Right lung (tissue), 5 donors: ENCODE data around the gene CRIP3. TPM values are rescaled to one million over a fixed set of nuclear protein-coding genes. Genes with fewer than 3 reads are reported as not detected.
"Not testable (repeated sequence)": the region's sequence is repeated elsewhere in the genome, so short reads cannot be mapped to it uniquely, and the experiment has no call there.

ENCODE experiments used
- DNase-seq, 2 donors: peaks; one replicate each; pipeline ENCODE4 v3.0.0-alpha.2; 2013
- polyA plus RNA-seq, 5 donors: library from polyadenylated mRNA; unstranded; fragments of 120-200 nt; gene quantifications; one replicate each; pipeline versions ENCODE4 v1.2.1 to v1.2.3, GENCODE V29; 2013; ENCODE audit warnings: inconsistent platforms in 1 of 5, low replicate concordance in 1 of 5; ENCODE audit not compliant: insufficient read length in 5 of 5, insufficient read depth in 1 of 5

The CRIP3 gene
- polyA plus RNA-seq, 5 donors: 3.1 to 6.2 (median 3.9) TPM

- DNase-seq: no peak
These were observed 1.1 kb downstream of the CRIP3 start for GRCh38 chr6:43307451-43308100.

GRCh38 chr6:43306086-43306485 is 2.5 kb downstream of the CRIP3 start:
- no peak for DNase-seq

- DNase-seq: no peak
These were observed 3.7 kb downstream of the CRIP3 start for GRCh38 chr6:43304882-43305281.

GRCh38 chr6:43304361-43304760 is 4.3 kb downstream of the CRIP3 start:
- DNase-seq: no peak

GRCh38 chr6:43303751-43304331 is 4.8 kb downstream of the CRIP3 start:
- DNase-seq: no peak

GRCh38 chr6:43303006-43303405 is 5.6 kb downstream of the CRIP3 start:
- DNase-seq: not testable (repeated sequence)

- DNase-seq: no peak
These were observed 6.5 kb downstream of the CRIP3 start for GRCh38 chr6:43302126-43302525.

GRCh38 chr6:43301081-43301870 is 7.3 kb downstream of the CRIP3 start:
- DNase-seq: no peak

- DNase-seq: no peak
These were observed 9.0 kb downstream of the CRIP3 start for GRCh38 chr6:43299338-43300293.

GRCh38 chr6:43298565-43299337 is 9.9 kb downstream of the CRIP3 start:
- no peak for DNase-seq

- DNase-seq: no peak
These were observed 10.7 kb downstream of the CRIP3 start, which contains the start of gene SLC22A7 for GRCh38 chr6:43297644-43298564. TSS of gene SLC22A7 (plus strand) at chr6:43298260. CDS start at chr6:43298359, 99 bp downstream.

- no peak for DNase-seq
These were observed 11.7 kb downstream of the CRIP3 start for GRCh38 chr6:43296780-43297497.

- no peak for DNase-seq
These were observed 13.2 kb downstream of the CRIP3 start for GRCh38 chr6:43295456-43295855.

- no peak for DNase-seq
These were observed 14.1 kb downstream of the CRIP3 start for GRCh38 chr6:43294536-43294935.

GRCh38 chr6:43293698-43294097 is 14.9 kb downstream of the CRIP3 start:
- no peak for DNase-seq

- DNase-seq: no peak
These were observed 15.8 kb downstream of the CRIP3 start for GRCh38 chr6:43292763-43293318.

GRCh38 chr6:43292341-43292740 is 16.3 kb downstream of the CRIP3 start:
- no peak for DNase-seq

- no peak for DNase-seq
These were observed 16.9 kb downstream of the CRIP3 start for GRCh38 chr6:43291708-43292107.

- no peak for DNase-seq
These were observed 17.7 kb downstream of the CRIP3 start for GRCh38 chr6:43290905-43291355.
